ENCODE results near the gene PALLD.
A peak's percentile ranks its signal among the peaks of the same experiment; 100 is the strongest.

The PALLD gene

DNA sequence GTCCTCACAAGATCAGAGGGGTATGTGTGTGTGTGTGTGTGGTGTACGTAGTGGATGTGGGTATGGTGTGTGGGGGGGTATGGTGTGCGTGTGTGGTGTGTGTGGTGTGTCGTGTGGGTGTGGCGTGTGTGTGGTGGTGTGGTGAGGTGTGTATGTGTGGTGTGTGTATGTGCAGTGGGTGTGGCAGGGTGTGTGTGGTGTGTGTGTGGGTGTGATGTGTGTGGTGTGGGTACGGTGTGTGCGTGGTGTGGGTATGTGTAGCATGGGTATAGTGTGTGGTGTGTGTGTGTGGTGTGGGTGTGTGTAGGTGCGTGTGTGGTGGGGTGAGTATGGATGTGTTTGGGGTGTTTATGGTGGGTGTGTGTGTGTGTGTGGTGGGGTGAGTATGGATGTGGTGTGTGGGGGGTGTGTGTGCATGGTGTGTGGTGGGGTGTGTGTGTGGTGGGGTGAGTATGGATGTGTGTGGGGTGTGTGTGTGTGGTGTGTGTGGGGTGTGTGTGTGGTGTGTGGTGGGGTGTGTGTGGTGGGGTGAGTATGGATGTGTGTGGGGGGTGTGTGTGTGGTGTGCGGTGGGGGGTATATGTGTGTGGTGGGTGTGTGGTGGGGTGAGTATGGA lies 182.0 kb downstream of the PALLD start:
- no peak overlapping the region for H3K4me3 ChIP-seq (ENCODE audit: low read length)

DNA sequence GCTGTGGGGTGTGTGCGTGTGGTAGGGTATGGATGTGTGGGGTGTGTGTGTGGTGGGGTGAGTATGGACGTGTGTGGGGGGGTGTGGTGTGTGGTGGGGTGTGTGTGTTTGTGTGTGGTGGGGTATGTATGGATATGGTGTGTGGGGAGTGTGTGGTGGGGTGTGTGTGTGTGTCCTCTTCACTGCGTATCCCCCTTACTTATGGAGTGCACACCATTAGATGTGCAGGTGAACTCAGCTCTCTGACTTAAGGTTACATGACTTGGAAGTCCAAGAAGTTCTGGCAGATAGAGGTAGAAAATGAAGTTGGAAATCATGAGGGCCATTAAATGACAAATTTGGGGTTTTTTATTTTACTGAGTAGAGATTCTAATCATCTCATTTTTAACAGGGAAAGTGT lies 182.5 kb downstream of the PALLD start:
- DNase-seq (ENCODE audit: low read depth), result no peak
- TF ChIP-seq, protein P1, sequence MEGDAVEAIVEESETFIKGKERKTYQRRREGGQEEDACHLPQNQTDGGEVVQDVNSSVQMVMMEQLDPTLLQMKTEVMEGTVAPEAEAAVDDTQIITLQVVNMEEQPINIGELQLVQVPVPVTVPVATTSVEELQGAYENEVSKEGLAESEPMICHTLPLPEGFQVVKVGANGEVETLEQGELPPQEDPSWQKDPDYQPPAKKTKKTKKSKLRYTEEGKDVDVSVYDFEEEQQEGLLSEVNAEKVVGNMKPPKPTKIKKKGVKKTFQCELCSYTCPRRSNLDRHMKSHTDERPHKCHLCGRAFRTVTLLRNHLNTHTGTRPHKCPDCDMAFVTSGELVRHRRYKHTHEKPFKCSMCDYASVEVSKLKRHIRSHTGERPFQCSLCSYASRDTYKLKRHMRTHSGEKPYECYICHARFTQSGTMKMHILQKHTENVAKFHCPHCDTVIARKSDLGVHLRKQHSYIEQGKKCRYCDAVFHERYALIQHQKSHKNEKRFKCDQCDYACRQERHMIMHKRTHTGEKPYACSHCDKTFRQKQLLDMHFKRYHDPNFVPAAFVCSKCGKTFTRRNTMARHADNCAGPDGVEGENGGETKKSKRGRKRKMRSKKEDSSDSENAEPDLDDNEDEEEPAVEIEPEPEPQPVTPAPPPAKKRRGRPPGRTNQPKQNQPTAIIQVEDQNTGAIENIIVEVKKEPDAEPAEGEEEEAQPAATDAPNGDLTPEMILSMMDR (conservative IDR thresholded peaks at IDR 0.05; ENCODE audit: low read length), result no peak
- no peak overlapping the region for H3K4me3 ChIP-seq (ENCODE audit: low read length)

More for the DNA sequence above, 182.0 kb downstream of the PALLD start:
- no peak for DNase-seq (ENCODE audit: low read depth)
- TF ChIP-seq, protein P1 (conservative IDR thresholded peaks at IDR 0.05; ENCODE audit: low read length), result no peak

DNA sequence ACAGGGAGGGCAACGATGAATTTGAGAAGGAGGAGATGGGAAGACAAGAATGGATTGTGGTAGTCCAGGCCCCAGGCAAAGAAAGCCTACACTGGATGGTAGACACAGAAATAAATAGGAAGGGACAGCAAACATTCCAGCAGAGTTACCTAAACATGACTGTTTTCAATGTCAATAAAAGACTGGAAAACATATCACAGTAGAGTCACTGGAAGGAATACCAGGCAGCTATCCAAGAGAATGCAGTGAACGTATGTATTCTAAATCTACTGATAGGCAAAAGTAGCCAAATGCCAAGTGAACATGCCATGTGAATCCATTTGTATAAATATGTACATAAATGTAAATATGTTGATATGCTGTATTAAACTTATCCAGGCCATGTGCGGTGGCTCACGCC lies 183.0 kb downstream of the PALLD start:
- no peak overlapping the region for H3K4me3 ChIP-seq (ENCODE audit: low read length)
- no peak for DNase-seq (ENCODE audit: low read depth)
- TF ChIP-seq, protein P1 (conservative IDR thresholded peaks at IDR 0.05; ENCODE audit: low read length), result no peak

DNA sequence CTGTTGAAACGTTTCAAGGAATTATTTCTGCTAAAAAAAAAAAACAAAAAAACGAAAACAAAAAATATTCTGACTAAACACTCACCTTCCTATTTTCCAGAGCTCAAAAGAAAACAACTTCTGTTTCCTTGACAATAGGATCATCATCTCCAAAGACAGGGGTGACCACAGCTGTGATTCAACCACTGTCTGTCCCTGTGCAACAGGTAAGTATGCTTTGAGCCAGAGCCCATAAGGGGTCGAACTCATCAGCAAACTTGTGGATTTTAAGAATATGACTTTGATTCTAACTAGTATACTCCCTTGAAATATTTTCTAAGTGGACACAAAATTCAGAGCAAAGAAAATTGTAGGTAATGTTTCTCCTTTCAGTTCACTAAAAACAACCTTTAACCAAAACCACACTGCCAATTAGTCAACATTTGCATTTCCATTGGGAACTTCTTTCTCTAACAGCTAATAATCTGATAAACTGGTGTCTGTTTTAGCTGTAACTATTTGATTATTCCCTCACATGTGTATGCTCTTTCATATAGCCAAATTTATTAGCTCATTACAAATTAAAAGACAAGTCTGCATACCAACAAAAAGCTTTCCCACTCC lies 186.1 kb downstream of the PALLD start:
- no peak for DNase-seq (ENCODE audit: low read depth)
- no peak overlapping the region for H3K4me3 ChIP-seq (ENCODE audit: low read length)
- TF ChIP-seq, protein P1 (conservative IDR thresholded peaks at IDR 0.05; ENCODE audit: low read length), result no peak

DNA sequence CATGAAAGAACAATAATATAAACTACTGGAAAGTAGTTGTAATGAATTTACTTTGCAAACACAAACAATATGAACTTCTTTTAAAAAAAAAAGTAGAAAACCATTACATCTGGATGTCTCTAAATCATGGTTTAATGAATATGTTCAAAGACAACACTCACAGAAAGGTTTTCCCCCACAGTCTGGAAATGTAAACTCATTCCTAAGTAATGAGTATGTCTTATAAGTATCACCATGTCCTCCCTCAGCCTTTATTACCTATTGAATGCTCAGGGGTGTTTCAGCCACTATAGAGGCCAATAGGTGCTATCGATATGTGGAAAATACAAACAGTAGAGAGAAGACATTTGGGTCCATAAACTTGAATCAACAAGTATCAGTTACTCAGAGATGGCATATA lies 186.7 kb downstream of the PALLD start:
- peak; percentile 54 for DNase-seq (ENCODE audit: low read depth)
- TF ChIP-seq, protein P1 (conservative IDR thresholded peaks at IDR 0.05; ENCODE audit: low read length), result no peak
- no peak overlapping the region for H3K4me3 ChIP-seq (ENCODE audit: low read length)

DNA sequence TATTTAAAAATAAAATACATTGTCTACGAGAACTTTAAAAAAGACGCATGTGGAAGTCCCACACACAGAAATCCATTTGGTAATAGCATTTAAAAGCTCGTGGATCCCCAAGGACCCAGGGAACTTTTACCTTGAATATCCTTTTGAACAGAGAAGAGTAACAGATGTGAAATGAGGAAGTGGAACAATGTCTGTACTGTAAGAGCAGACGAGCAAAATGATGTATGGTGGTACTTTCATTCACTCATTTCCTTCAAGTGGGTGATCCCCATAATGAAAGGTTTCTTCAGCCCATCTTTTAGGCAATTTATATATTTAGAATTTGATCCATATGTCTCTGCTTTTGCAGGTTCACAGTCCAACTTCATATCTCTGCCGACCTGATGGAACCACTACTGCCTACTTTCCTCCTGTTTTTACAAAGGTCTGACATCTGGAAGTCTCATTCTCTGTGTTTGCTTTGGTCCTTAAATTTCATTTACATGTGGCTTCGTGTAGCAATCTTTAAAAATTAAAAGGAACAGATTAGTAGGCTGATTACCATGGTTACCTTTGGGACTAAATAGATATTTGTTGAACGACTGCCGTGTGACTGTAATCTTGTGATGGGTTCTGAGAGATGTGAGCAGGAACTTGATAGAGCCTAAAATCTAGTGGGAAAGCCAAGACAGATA lies 188.4 kb downstream of the PALLD start:
- TF ChIP-seq, protein P1 (conservative IDR thresholded peaks at IDR 0.05; ENCODE audit: low read length), result no peak
- DNase-seq (ENCODE audit: low read depth), result no peak
- no peak overlapping the region for H3K4me3 ChIP-seq (ENCODE audit: low read length)

DNA sequence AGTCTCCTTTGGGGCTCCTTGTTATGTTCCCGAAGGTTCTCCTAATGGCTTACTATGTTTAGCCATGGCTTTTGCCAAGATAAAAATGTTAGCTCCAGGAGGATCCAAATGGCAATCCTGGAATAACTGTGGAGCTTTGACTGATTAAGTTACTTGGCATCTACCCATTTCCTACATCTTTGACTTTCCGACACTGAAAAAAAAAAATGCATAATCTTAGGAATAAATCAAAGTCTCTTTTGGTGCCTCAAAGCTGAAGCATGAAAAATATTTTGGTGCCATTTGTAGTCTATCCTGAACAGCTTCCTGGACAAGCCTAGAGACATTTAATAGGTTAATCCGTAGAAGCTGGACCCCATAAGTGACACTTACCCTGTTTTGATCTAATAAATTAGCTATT lies 191.7 kb downstream of the PALLD start:
- DNase-seq (ENCODE audit: low read depth), result no peak
- TF ChIP-seq, protein P1 (conservative IDR thresholded peaks at IDR 0.05; ENCODE audit: low read length), result no peak
- no peak overlapping the region for H3K4me3 ChIP-seq (ENCODE audit: low read length)

Data from AG10803 (cell line).